ENCODE measurements around the gene ARRDC4. TPM values are rescaled to one million over a fixed set of nuclear protein-coding genes. Genes with fewer than 3 reads are reported as not detected.

ARRDC4 gene
- total RNA-seq, 1 donor from 2014 or later = 2.0 TPM

- peaks cover 19% of the 10 kb centered on the region for H3K36me3 Mint-ChIP-seq (ENCODE audit: low read depth)
- intact Hi-C loops (cut with micrococcal nuclease) = no loop called here
- CTCF ChIA-PET = no interaction called here
- no peak for ATAC-seq (ENCODE audit: low read depth)
- POLR2A ChIA-PET = no interaction called here
- no peak overlapping the region for H3K27ac Mint-ChIP-seq
- peaks cover 3% of the 10 kb centered on the region for H3K27me3 Mint-ChIP-seq
- TF ChIP-seq, protein P1, sequence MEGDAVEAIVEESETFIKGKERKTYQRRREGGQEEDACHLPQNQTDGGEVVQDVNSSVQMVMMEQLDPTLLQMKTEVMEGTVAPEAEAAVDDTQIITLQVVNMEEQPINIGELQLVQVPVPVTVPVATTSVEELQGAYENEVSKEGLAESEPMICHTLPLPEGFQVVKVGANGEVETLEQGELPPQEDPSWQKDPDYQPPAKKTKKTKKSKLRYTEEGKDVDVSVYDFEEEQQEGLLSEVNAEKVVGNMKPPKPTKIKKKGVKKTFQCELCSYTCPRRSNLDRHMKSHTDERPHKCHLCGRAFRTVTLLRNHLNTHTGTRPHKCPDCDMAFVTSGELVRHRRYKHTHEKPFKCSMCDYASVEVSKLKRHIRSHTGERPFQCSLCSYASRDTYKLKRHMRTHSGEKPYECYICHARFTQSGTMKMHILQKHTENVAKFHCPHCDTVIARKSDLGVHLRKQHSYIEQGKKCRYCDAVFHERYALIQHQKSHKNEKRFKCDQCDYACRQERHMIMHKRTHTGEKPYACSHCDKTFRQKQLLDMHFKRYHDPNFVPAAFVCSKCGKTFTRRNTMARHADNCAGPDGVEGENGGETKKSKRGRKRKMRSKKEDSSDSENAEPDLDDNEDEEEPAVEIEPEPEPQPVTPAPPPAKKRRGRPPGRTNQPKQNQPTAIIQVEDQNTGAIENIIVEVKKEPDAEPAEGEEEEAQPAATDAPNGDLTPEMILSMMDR (IDR thresholded peaks at IDR 0.05) = no peak
- DNase-seq = no peak
- no peaks in the 10 kb centered on the region for H3K9me3 Mint-ChIP-seq
- H3K4me3 Mint-ChIP-seq = no peak overlapping the region
- H3K4me1 Mint-ChIP-seq = no peaks in the 10 kb centered on the region
These were observed 15.6 kb downstream of the ARRDC4 start for GRCh38 chr15:97976129-97976528.

DNA sequence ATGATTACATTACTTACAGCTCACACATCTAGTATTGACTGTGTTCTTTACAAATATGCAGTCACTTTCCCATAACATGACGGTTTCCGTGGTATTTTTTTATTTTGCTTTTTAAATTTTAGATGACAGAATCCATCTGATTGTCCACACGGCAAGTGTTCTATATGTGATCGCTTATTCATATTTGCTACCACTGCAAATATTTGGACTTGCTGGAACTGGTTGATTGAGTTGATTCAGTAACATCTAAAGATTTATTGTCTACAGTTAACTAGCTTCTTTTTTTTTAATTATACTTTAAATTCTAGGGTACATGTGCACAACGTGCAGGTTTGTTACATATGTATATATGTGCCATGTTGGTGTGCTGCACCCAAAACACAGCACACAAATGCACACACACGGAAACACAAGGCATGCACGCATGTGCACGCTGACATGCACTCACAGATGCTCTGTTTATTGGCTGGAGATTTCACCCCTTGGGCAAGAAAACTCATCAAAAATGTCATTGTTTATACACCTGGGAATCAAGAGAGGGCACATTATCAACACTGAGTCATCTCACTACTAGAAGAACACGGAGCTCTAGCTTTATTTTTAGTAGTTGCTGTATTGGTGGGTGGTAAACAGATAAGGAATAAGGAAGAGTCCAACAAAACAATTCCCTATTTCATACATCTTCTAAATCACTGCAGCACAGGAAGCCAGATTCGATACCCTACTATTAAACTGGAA lies 16.4 kb downstream of the ARRDC4 start:
- TF ChIP-seq, protein P1 (IDR thresholded peaks at IDR 0.05) = no peak
- Mint-ChIP-seq H3K4me3 (no peak overlapping the region), H3K27ac (no peak overlapping the region), H3K36me3 (ENCODE audit: low read depth) (peaks cover 11% of the 10 kb centered on the region), H3K9me3 (no peaks in the 10 kb centered on the region), H3K4me1 (no peaks in the 10 kb centered on the region), H3K27me3 (peaks cover 3% of the 10 kb centered on the region)
- ATAC-seq (ENCODE audit: low read depth) (no peak), DNase-seq (no peak)
- POLR2A ChIA-PET = no interaction called here
- CTCF ChIA-PET = no interaction called here
- intact Hi-C loops (cut with micrococcal nuclease) = no loop called here

GRCh38 chr15:97977734-97978133 lies 17.2 kb downstream of the ARRDC4 start:
- H3K4me1 Mint-ChIP-seq = no peaks in the 10 kb centered on the region
- H3K9me3 Mint-ChIP-seq = no peaks in the 10 kb centered on the region
- no peak overlapping the region for H3K27ac Mint-ChIP-seq
- DNase-seq = no peak
- ChIA-PET CTCF (no interaction called here), POLR2A (no interaction called here)
- peaks cover 3% of the 10 kb centered on the region for H3K27me3 Mint-ChIP-seq
- no peak overlapping the region for H3K4me3 Mint-ChIP-seq
- ATAC-seq (ENCODE audit: low read depth) = no peak
- intact Hi-C loops (cut with micrococcal nuclease) = no loop called here
- H3K36me3 Mint-ChIP-seq (ENCODE audit: low read depth) = peaks cover 5% of the 10 kb centered on the region
- TF ChIP-seq, protein P1 (IDR thresholded peaks at IDR 0.05) = no peak

DNA sequence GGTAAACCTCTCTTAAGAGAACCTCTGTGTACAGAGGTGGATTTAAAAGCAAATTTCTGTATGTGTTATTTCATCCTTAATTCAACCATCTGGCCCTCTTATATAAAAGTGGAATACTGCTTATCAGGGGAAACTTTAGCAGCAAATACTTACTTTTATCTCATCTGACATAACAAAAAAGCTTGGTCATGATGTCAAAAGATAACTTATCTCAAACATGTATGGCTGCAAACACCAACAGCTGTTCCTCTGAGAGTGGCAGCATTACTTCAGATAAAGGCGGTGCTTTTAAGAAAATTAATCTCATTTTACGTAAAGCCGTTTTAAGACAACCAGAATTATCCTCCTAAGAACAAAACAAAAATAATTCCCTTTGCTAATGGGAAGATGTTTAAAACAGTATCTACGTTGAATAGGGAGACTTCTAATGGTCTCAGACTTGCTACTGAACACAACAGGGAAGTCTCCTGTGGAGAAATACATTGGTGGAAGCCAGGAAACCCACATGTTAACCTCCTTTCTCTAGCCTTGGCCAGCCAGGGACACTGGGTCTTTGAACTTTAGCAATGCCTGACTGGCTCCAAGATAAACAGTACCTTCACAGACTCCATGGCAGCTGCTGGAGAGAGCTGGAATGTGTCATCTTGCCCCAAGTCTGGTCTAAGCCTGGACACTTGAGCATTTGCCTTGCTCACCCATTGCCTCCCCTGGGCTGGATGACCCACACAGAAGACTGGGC lies 18.1 kb downstream of the ARRDC4 start:
- peaks cover 3% of the 10 kb centered on the region for H3K27me3 Mint-ChIP-seq
- H3K9me3 Mint-ChIP-seq = no peaks in the 10 kb centered on the region
- H3K27ac Mint-ChIP-seq = no peak overlapping the region
- H3K4me3 Mint-ChIP-seq = no peak overlapping the region
- ChIA-PET CTCF (no interaction called here), POLR2A (no interaction called here)
- H3K4me1 Mint-ChIP-seq = no peaks in the 10 kb centered on the region
- no peak for DNase-seq
- ATAC-seq (ENCODE audit: low read depth) = no peak
- intact Hi-C loops (cut with micrococcal nuclease) = no loop called here
- TF ChIP-seq, protein P1 (IDR thresholded peaks at IDR 0.05) = no peak
- no peaks in the 10 kb centered on the region for H3K36me3 Mint-ChIP-seq (ENCODE audit: low read depth)

GRCh38 chr15:97979140-97979520 lies 18.6 kb downstream of the ARRDC4 start:
- CTCF ChIA-PET = no interaction called here
- H3K27me3 Mint-ChIP-seq = peaks cover 3% of the 10 kb centered on the region

More at GRCh38 chr15:97979140-97979520, 18.6 kb downstream of the ARRDC4 start:
- POLR2A ChIA-PET = no interaction called here
- no peaks in the 10 kb centered on the region for H3K9me3 Mint-ChIP-seq
- ATAC-seq (ENCODE audit: low read depth) (no peak), DNase-seq (no peak)
- H3K27ac Mint-ChIP-seq = no peak overlapping the region
- no peak overlapping the region for H3K4me3 Mint-ChIP-seq
- H3K36me3 Mint-ChIP-seq (ENCODE audit: low read depth) = no peaks in the 10 kb centered on the region
- TF ChIP-seq, protein P1 (IDR thresholded peaks at IDR 0.05) = no peak
- intact Hi-C loops (cut with micrococcal nuclease) = no loop called here
- H3K4me1 Mint-ChIP-seq = no peaks in the 10 kb centered on the region

All from activated B cell treated with CpG ODN at 0.5 μM for 24 hours (primary cell).